GM12878 (cell line): ENCODE results near the gene TMEM191C.

Source experiments
- CBFB ChIP-seq: IDR thresholded peaks from 2 replicates; pipeline ENCODE4 v1.6.1; 2016; ENCODE audit warnings: antibody characterized with exemption, low read depth
- CREB1 ChIP-seq: IDR thresholded peaks from 2 replicates; pipeline ENCODE4 v1.6.1; 2012; ENCODE audit warnings: low read depth, mild to moderate bottlenecking, inconsistent platforms
- CTCF ChIP-seq, 3 experiments: IDR thresholded peaks in 2 of 3; conservative IDR thresholded peaks in 1 of 3; 2 replicates each; pipeline ENCODE4 v1.5.1; 2011; ENCODE audit warnings: low read depth in 3 of 3, low read length in 3 of 3, mild to moderate bottlenecking in 3 of 3, control low read depth in 2 of 3, moderate library complexity in 2 of 3, inconsistent platforms in 1 of 3, mixed read lengths in 1 of 3; ENCODE audit not compliant: control insufficient read depth in 2 of 3, insufficient read depth in 1 of 3; ENCODE audit errors: extremely low read depth in 1 of 3
- DPF2 ChIP-seq: fragments of 450-650 bp; IDR thresholded peaks from 2 replicates; pipeline ENCODE4 v1.6.1; 2017; ENCODE audit warnings: mild to moderate bottlenecking
- EZH2 ChIP-seq: IDR thresholded peaks from 2 replicates; pipeline ENCODE4 v1.6.1; 2012; ENCODE audit warnings: low read depth, mild to moderate bottlenecking, control low read depth, inconsistent platforms, low read length, borderline replicate concordance; ENCODE audit not compliant: control insufficient read depth
- MLLT1 ChIP-seq: fragments of 450-650 bp; IDR thresholded peaks from 2 replicates; pipeline ENCODE4 v1.6.1; 2016; ENCODE audit warnings: mild to moderate bottlenecking
- REST ChIP-seq: IDR thresholded peaks from 2 replicates; pipeline ENCODE4 v1.6.1; 2012; ENCODE audit warnings: mild to moderate bottlenecking, low read depth, low read length
- YY1 ChIP-seq: IDR thresholded peaks from 2 replicates; pipeline ENCODE4 v1.6.1; 2011; ENCODE audit warnings: low read depth, mild to moderate bottlenecking, low read length
- ZNF274 ChIP-seq: IDR thresholded peaks from one replicate; pipeline ENCODE4 v1.8.0; 2011; ENCODE audit not compliant: insufficient read length, insufficient read depth
- ZNF384 ChIP-seq: IDR thresholded peaks from 2 replicates; pipeline ENCODE4 v1.6.1; 2012; ENCODE audit warnings: low read depth, mild to moderate bottlenecking, low read length, improper control_type of control experiment, borderline replicate concordance
- ZNF622 ChIP-seq: fragments of 450-650 bp; IDR thresholded peaks from 2 replicates; pipeline ENCODE4 v1.6.1; 2017; ENCODE audit warnings: mild to moderate bottlenecking, inconsistent platforms

- TF ChIP-seq CTCF (IDR thresholded peaks at IDR 0.05 in 2 of 3, conservative IDR thresholded peaks at IDR 0.05 in 1 of 3; ENCODE audit: control insufficient read depth in 2 of 3, extremely low read depth in 1 of 3, insufficient read depth in 1 of 3, low read depth in 3 of 3, low read length in 3 of 3) (peak in 2 of 3 experiments; percentile 10 to 11; a peak in 1 of 6 replicates), YY1 (no peak), DPF2 (no peak), ZNF274 (no peak), ZNF384 (no peak), CBFB (no peak), ZNF622 (no peak), EZH2 (no peak), REST (no peak), MLLT1 (no peak), CREB1 (no peak)
These were observed 19.3 kb upstream of the TMEM191C start for GRCh38 chr22:21447694-21448402.
